HAP-1 (cell line): ENCODE data around the gene KLC4.
"Not testable (repeated sequence)": the region's sequence is repeated elsewhere in the genome, so short reads cannot be mapped to it uniquely, and the experiment has no call there.

Experiments used
- DNase-seq, 2 experiments: peaks; one replicate each; pipeline ENCODE4 v3.0.0-alpha.2; 2016 to 2020; ENCODE audit warnings: low spot score in 2 of 2
- H3K27me3 ChIP-seq: fragments of 250-450 bp; sonication (Bioruptor Pico); 2 replicates; pipeline ENCODE4 v1.5.1; 2020; ENCODE audit warnings: low read depth, mild to moderate bottlenecking, moderate library complexity
- H3K36me3 ChIP-seq: fragments of 250-450 bp; sonication (Bioruptor Pico); replicated peaks from 2 replicates; pipeline ENCODE4 v1.5.1; 2020; ENCODE audit warnings: mild to moderate bottlenecking
- H3K4me1 ChIP-seq: fragments of 250-450 bp; sonication (Bioruptor Pico); 2 replicates; pipeline ENCODE4 v1.5.1; 2020; ENCODE audit warnings: mild to moderate bottlenecking
- H3K4me3 ChIP-seq: fragments of 250-450 bp; sonication (Bioruptor Pico); 2 replicates; pipeline ENCODE4 v1.5.1; 2020; ENCODE audit warnings: mild to moderate bottlenecking, moderate library complexity
- H3K9me3 ChIP-seq: fragments of 250-450 bp; sonication (Bioruptor Pico); 2 replicates; pipeline ENCODE4 v1.5.1; 2020; ENCODE audit warnings: mild to moderate bottlenecking, moderate library complexity
- in situ Hi-C: fragments of 300-500 bp; cut with MboI; formaldehyde crosslinking; loops from 3 replicates; pipeline ENCODE4 v1.14.3; 2020; ENCODE audit warnings: low sequenced_read_pairs, inconsistent platforms, mixed read lengths

The KLC4 gene

DNA sequence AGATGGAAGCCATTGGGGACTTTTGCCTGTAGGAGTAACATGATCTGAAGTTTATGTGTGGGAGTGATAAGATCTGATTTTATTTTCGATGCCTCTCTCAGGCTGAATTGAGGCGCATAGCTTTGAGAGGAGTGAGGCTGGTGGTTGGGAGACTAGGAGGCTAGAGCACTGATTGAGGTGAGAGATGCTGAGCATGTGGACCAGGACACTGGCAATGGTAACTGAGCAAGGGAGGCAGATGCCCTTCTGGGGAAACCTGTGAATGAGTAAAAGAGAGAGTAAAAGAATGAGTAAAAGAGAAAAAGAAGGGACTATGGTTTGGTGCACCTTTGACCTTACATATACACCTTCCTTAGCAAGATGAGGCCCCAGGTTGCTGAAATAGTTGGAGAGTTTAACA is 35.0 kb upstream of the KLC4 start:
- Histone ChIP-seq H3K9me3 (no peaks in the 10 kb centered on the region; the same call in 1 of the 2 replicates), H3K4me3 (no peak overlapping the region), H3K4me1 (peaks cover 9% of the 10 kb centered on the region; the same call in 1 of the 2 replicates), H3K36me3 (peaks cover 55% of the 10 kb centered on the region), H3K27me3 (no peaks in the 10 kb centered on the region)
- DNase-seq: no peak
- in situ Hi-C loops: no loop called here

DNA sequence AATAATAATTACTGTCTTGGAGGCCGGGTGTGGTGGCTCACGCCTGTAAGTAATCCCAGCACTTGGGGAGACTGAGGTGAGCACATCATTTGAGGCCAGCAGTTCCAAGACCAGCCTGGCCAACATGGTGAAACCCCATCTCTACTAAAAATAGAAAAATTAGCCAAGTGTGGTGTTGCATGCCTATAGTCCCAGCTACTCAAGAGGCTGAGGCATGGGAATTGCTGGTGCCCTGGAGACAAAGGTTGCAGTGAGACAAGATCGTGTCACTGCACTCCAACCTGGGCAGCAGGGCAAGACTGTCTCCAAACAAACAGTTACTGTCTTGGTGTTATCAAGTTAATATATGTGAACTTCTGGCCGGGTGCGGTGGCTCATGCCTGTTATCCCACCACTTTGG is 33.1 kb upstream of the KLC4 start:
- H3K9me3 ChIP-seq: no peaks in the 10 kb centered on the region; the same call in 1 of the 2 replicates
- in situ Hi-C loops: no loop called here
- H3K4me3 ChIP-seq: no peak overlapping the region
- no peaks in the 10 kb centered on the region for H3K27me3 ChIP-seq
- no peak for DNase-seq
- peaks cover 4% of the 10 kb centered on the region; the same call in 1 of the 2 replicates for H3K4me1 ChIP-seq
- peaks cover 70% of the 10 kb centered on the region for H3K36me3 ChIP-seq

DNA sequence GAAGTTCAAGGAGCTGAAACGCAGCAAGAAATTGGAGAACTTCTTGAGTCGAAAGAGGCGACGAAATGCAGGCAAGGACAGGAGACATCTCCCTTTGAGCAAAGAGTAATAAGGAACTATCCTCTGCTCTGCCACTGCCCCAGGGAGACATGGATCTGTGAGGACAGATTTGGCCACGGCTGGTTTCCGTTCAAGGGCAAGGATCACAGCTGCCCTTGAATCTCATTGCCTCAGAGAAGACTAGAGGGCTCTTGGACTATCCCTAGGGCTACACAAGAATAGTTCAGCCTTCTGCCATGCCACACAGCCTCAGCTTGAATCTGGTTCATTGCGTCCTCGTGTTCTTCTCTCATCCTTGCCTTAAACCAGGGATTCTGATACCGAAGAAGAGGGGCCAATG is 30.3 kb upstream of the KLC4 start:
- H3K36me3 ChIP-seq: peaks cover 87% of the 10 kb centered on the region

GRCh38 chr6:43032326-43032725 is 27.1 kb upstream of the KLC4 start:
- DNase-seq: no peak
- Histone ChIP-seq H3K4me1 (no peaks in the 10 kb centered on the region), H3K36me3 (peaks cover 80% of the 10 kb centered on the region), H3K4me3 (no peak overlapping the region), H3K9me3 (no peaks in the 10 kb centered on the region), H3K27me3 (no peaks in the 10 kb centered on the region)
- in situ Hi-C loops: no loop called here

More for the DNA sequence above, 30.3 kb upstream of the KLC4 start:
- H3K27me3 ChIP-seq: no peaks in the 10 kb centered on the region
- in situ Hi-C loops: no loop called here
- DNase-seq: no peak
- no peak overlapping the region for H3K4me3 ChIP-seq
- H3K4me1 ChIP-seq: no peaks in the 10 kb centered on the region
- no peaks in the 10 kb centered on the region; the same call in 1 of the 2 replicates for H3K9me3 ChIP-seq

DNA sequence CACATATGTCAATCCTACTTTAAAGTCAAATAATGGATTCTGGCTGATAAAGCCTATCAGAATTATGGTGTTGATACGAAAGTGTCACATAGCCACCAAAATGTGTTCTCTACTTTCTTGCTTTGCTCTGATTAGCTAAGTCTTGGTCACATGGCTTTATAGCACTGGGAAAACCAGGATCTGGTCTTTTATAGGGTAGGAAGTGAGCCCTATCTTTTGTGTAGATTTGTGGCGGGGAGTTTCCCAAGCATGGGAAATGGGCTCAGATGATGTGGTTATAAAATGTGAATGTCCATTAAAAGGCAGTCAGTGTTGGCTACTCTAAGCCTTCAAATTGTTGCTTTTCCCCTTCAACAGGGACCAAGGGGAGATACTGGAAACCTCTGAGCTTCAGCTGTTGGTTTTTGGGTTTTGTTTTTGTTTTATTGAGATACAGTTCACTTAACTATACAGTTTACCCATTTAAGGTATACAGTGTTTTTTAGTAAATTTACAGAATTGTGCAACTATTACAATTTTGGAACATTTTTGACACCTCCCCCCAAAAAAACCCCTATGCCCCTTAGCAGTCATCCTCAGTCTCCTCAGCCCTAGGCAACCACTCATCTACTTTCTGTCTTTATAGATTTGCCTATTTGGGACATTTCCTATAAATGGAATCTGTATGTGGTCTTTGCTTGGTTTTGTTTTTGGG is 25.8 kb upstream of the KLC4 start:
- no peak for DNase-seq
- Histone ChIP-seq H3K36me3 (peaks cover 80% of the 10 kb centered on the region), H3K4me1 (no peaks in the 10 kb centered on the region), H3K4me3 (no peak overlapping the region), H3K27me3 (no peaks in the 10 kb centered on the region), H3K9me3 (no peaks in the 10 kb centered on the region)
- in situ Hi-C loops: no loop called here

GRCh38 chr6:43034190-43034525 is 25.3 kb upstream of the KLC4 start:
- no peaks in the 10 kb centered on the region for H3K4me1 ChIP-seq
- DNase-seq: no peak
- H3K36me3 ChIP-seq: peaks cover 80% of the 10 kb centered on the region
- no peak overlapping the region for H3K4me3 ChIP-seq
- H3K27me3 ChIP-seq: no peaks in the 10 kb centered on the region
- in situ Hi-C loops: no loop called here
- H3K9me3 ChIP-seq: no peaks in the 10 kb centered on the region

DNA sequence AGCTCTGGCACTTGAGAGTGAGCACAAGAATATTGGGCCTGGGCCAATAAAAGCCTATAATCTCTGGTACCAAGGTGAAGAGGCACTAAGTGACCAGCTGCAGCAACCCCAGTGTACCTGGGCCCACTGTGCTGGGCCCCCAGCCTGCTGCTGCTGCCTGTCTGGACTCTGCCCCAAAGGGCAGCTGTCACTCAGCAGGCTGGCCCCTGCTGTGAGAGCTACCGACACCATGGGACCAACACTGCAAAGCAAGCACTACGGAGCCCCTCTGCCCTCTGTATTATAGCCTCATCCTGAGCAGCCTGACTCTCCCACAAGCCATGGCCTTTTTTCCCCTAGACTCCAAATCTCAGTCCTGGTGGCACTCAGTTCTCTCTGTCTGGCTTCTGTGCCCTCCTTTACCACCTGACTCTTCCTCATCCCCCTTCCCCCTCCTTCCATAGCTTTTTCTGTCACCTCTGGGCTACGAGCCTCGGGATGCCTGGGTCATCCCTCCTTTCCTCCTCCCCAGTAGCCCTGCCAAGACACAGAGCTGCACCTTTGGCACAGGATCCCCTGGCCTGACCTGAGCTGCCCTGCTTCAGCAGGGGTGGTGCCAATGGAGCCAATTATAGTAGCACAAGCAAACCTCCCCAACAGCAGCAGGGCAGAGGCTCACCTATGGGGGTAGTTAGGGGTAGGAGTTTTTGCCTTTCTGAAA is 23.8 kb upstream of the KLC4 start:
- DNase-seq: no peak
- H3K4me3 ChIP-seq: no peak overlapping the region
- H3K36me3 ChIP-seq: peaks cover 73% of the 10 kb centered on the region
- H3K9me3 ChIP-seq: no peaks in the 10 kb centered on the region
- H3K4me1 ChIP-seq: no peaks in the 10 kb centered on the region
- in situ Hi-C loops: no loop called here
- H3K27me3 ChIP-seq: no peaks in the 10 kb centered on the region

GRCh38 chr6:43036712-43037111 is 22.7 kb upstream of the KLC4 start:
- no peak for DNase-seq
- Histone ChIP-seq H3K4me1 (no peaks in the 10 kb centered on the region), H3K4me3 (no peak overlapping the region), H3K9me3 (no peaks in the 10 kb centered on the region), H3K27me3 (no peaks in the 10 kb centered on the region), H3K36me3 (peaks cover 75% of the 10 kb centered on the region)
- in situ Hi-C loops: no loop called here

DNA sequence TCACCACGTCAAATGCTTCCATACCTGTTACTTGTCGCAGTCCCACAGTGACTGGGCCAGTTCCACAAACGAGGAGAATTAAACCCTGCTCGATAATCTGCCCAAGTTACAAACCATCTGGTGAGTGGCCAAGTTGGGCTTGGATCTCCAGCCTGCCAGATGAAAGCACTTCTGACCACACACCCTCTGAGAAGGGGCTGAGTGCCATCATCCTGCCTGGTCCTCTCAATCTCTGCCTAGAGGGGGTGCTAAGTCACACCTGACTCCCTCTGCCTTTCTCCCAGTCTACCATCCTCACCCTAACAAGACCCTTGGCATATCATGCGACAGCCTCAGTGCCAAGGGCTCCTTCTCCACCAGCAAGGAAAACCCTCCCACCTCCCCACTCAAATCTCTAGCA is 22.2 kb upstream of the KLC4 start:
- Histone ChIP-seq H3K4me1 (no peaks in the 10 kb centered on the region), H3K4me3 (no peak overlapping the region), H3K9me3 (no peaks in the 10 kb centered on the region), H3K27me3 (no peaks in the 10 kb centered on the region), H3K36me3 (peaks cover 73% of the 10 kb centered on the region)
- in situ Hi-C loops: no loop called here
- DNase-seq: no peak

GRCh38 chr6:43037706-43038105 is 21.7 kb upstream of the KLC4 start:
- Histone ChIP-seq H3K9me3 (no peaks in the 10 kb centered on the region), H3K4me1 (no peaks in the 10 kb centered on the region), H3K27me3 (no peaks in the 10 kb centered on the region), H3K36me3 (peaks cover 73% of the 10 kb centered on the region), H3K4me3 (no peak overlapping the region)
- in situ Hi-C loops: no loop called here
- DNase-seq: no peak

DNA sequence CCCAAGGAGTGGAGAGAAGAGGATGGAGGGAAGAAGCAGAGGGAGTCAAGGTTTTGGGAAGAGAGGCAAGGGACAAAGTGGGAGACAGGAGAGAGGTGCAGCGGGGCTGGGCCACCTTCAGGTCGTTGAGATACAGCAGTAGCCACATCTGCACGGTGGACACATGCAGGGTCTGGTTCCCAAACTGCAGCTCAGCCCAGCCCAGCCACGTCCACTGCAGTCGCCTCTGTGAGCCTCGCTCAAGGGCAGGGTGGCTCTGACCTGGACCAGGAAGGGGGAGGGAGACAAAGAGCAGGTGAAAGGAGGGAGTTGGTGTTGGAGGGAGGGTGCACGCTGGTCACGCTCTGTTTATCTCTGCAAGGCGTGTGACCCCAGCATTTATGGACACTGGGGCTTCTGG is 20.7 kb upstream of the KLC4 start:
- Histone ChIP-seq H3K36me3 (peaks cover 75% of the 10 kb centered on the region), H3K4me3 (no peak overlapping the region), H3K4me1 (no peaks in the 10 kb centered on the region), H3K27me3 (no peaks in the 10 kb centered on the region), H3K9me3 (no peaks in the 10 kb centered on the region)
- in situ Hi-C loops: no loop called here
- DNase-seq: no peak

DNA sequence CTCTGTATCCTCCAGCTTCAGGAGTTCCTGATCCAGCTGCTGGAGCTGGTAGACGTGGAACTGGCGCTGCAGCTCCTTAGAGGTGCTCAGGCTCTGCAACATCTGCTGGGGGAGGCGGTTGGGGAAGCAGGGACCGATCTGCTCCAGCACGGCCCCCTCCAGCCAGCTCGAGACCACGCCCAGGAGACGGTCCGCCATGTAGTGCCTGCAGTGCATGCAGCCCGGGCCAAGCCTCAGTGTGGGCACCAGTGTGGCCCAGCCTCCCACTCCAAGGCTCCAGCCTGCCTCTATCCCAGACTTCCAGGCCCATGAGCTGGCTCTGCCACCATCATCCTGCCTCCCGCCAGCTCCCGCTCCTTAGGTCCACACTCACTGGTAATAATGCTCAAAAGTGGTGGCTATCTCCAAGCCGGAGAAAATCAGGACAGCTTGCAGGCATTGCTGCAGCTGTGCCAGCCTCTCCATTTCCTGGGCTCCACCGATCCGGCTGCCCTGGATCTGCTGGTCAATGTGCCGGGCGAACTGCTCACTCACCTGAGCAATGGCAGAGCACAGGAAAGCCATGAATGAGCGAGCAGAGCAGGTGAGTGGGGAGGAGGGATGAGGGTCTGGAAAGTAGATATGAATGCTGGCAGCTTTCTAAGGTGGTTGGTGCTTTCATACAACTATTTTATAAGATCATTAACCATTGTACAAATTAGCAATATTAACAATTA is 18.7 kb upstream of the KLC4 start:
- no peak overlapping the region for H3K4me3 ChIP-seq
- no peaks in the 10 kb centered on the region for H3K4me1 ChIP-seq
- no peaks in the 10 kb centered on the region for H3K9me3 ChIP-seq
- H3K36me3 ChIP-seq: peaks cover 72% of the 10 kb centered on the region
- H3K27me3 ChIP-seq: no peaks in the 10 kb centered on the region
- DNase-seq: no peak
- in situ Hi-C loops: no loop called here

DNA sequence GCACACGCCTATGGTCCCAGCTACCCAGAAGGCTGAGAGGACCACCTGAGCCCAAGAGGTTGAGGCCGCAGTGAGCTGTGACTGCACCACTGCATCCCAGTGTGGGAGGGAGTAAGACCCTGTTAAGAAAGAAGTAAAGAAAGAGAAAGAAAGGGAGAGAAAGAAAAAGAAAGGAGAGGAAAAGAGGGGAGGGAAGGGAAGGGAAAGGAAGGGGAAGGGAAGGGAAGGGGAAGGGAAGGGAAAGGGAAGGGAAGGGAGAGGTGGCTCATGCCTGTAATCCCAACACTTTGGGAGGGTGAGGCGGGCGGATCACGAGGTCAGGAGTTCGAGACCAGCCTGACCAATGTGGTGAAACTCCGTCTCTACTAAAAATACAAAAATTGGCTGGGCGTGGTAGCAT is 18.0 kb upstream of the KLC4 start:
- in situ Hi-C loops, H3K9me3 ChIP-seq: not testable (repeated sequence)
- H3K36me3 ChIP-seq: peaks cover 77% of the 10 kb centered on the region

GRCh38 chr6:43043310-43043709 is 16.1 kb upstream of the KLC4 start:
- H3K4me3 ChIP-seq: no peak overlapping the region
- H3K9me3 ChIP-seq: no peaks in the 10 kb centered on the region
- no peak for DNase-seq
- in situ Hi-C loops: no loop called here
- no peaks in the 10 kb centered on the region for H3K27me3 ChIP-seq
- no peaks in the 10 kb centered on the region for H3K4me1 ChIP-seq
- peaks cover 80% of the 10 kb centered on the region for H3K36me3 ChIP-seq

More for the DNA sequence above, 18.0 kb upstream of the KLC4 start:
- not testable (repeated sequence) for H3K27me3 ChIP-seq, H3K4me1 ChIP-seq, DNase-seq, H3K4me3 ChIP-seq
